Fibroblast of pulmonary artery (primary cell): Measurements from ENCODE around the gene MAD2L1BP.

Source experiments
- DNase-seq: peaks from one replicate; pipeline ENCODE4 v3.0.0-alpha.2; 2010; ENCODE audit warnings: low read depth
- H3K4me3 ChIP-seq: replicated peaks from 2 replicates; pipeline ENCODE4 v1.5.1; 2011; ENCODE audit warnings: low read depth, mild to moderate bottlenecking, control low read depth, low read length, moderate library complexity
- TF ChIP-seq, protein P1 (sequence below): IDR thresholded peaks from 2 replicates; pipeline ENCODE4 v1.5.1; 2011; ENCODE audit warnings: mild to moderate bottlenecking, control low read depth, low read length, inconsistent platforms; ENCODE audit errors: missing control alignments

Gene MAD2L1BP

DNA sequence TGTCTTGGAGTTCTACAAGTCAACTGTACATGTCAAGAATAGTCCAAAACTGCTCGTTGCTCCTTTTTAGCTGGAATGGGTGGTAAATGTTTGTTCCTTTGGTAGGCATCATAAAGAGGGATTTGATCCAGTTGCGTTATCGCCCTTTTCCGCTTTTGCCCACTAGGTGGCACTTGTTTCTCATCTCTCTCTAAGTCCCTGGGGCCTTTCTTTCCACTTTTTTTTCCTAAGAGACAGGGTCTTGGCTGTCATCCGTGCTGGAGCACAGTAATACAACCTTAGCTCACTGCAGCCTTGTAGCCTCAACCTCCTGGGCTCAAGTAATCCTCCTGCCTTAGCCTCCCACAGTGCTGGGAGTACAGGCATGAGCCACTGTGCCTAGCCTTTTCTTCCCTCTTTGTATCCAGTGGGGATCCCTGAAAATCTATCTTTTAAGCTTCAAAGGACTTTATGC lies 27.3 kb upstream of the MAD2L1BP start:
- peak; percentile 91 for DNase-seq
- no peak overlapping the region for H3K4me3 ChIP-seq
- TF ChIP-seq, protein P1, sequence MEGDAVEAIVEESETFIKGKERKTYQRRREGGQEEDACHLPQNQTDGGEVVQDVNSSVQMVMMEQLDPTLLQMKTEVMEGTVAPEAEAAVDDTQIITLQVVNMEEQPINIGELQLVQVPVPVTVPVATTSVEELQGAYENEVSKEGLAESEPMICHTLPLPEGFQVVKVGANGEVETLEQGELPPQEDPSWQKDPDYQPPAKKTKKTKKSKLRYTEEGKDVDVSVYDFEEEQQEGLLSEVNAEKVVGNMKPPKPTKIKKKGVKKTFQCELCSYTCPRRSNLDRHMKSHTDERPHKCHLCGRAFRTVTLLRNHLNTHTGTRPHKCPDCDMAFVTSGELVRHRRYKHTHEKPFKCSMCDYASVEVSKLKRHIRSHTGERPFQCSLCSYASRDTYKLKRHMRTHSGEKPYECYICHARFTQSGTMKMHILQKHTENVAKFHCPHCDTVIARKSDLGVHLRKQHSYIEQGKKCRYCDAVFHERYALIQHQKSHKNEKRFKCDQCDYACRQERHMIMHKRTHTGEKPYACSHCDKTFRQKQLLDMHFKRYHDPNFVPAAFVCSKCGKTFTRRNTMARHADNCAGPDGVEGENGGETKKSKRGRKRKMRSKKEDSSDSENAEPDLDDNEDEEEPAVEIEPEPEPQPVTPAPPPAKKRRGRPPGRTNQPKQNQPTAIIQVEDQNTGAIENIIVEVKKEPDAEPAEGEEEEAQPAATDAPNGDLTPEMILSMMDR = peak; percentile 91

DNA sequence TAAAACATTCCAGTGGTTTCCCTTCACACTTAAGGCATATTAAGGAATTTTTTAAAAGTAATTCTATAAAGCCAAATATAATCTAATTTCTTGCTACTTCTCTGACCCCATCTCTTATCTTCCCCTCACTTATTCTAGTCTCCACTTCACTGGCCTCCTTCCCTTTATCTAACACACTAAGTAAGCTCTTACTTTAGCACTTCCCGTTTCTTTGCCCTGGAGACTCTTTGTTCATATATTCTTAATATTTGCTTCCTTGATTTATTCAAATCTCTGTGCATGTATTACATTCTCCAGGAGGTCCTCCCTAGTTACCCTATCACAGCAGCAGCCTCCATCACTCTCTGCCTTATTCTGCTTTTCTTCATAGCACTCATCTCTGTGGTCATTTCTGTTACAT lies 26.8 kb upstream of the MAD2L1BP start:
- H3K4me3 ChIP-seq = no peak overlapping the region
- no peak for DNase-seq
- TF ChIP-seq, protein P1 = no peak

- no peak overlapping the region for H3K4me3 ChIP-seq
- TF ChIP-seq, protein P1 = no peak
- DNase-seq = no peak
Measured at GRCh38 chr6:43609402-43609801, 26.2 kb upstream of the MAD2L1BP start.

GRCh38 chr6:43610431-43610830 lies 25.2 kb upstream of the MAD2L1BP start:
- no peak for DNase-seq
- TF ChIP-seq, protein P1 = no peak
- H3K4me3 ChIP-seq = no peak overlapping the region

GRCh38 chr6:43613721-43614395 lies 21.8 kb upstream of the MAD2L1BP start:
- H3K4me3 ChIP-seq = no peak overlapping the region
- DNase-seq = no peak
- TF ChIP-seq, protein P1 = no peak

DNA sequence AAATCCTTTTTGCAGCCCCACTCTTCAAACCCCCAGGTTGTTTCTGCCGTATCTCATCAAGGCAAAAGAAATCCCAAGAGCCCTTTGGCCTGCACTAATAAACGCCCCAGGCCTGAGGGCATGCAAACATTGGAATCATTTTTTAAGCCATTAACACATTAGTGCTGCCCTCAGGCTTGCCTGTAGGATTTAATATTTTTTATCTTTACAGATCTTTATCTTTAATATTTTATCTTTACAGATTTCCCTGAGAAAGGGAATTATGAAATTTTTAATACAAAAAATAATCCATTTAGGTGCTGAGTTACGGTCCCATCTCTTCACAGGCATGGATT lies 21.3 kb upstream of the MAD2L1BP start:
- DNase-seq = no peak
- H3K4me3 ChIP-seq = no peak overlapping the region
- TF ChIP-seq, protein P1 = no peak

DNA sequence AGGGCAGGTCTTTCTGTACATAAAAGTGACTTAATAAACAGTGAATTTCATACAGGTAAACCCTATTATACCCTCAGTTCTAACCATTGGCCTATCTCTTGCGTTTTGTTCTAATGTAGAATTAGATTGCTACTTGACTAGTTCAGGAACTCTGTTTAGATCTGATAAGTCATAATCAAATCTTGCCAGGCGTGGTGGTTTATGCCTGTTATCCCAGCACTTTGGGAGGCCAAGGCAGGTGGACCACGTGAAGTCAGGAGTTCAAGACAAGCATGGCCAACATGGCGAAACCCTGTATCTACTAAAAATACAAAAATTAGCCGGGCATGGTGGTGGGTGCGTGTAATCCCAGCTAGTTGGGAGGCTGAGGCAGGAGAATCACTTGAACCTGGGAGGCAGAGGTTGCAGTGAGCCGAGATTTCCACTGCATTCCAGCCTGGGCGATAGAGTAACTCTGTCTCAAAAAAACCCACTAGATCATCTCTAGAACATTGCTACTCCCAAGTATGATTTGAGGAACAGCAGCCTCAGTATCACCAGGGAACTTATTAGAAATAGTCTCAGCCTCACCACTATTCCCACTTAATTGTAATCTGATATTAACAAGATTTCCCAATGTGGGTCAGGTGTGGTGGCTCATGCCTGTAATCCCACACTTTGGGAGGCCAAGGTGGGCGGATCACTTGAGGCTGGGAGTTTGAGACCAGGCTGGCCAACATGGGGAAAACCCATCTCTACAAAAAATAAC lies 18.7 kb upstream of the MAD2L1BP start:
- no peak for DNase-seq
- no peak overlapping the region for H3K4me3 ChIP-seq
- TF ChIP-seq, protein P1 = no peak
